H1 (cell line): ENCODE data around the gene PNISR. TPM values are rescaled to one million over a fixed set of nuclear protein-coding genes. Genes with fewer than 3 reads are reported as not detected.

ENCODE experiments used
- CBX5 ChIP-seq: fragments of 300-800, 300-1000 bp; sonication (generic); IDR thresholded peaks from 2 replicates; pipeline ENCODE4 v1.7.1; 2016; ENCODE audit warnings: antibody characterized with exemption, low read length, low read depth
- EGR1 ChIP-seq: IDR thresholded peaks from 2 replicates; pipeline ENCODE4 v1.6.1; 2011; ENCODE audit warnings: low read depth, low read length, borderline replicate concordance
- PHF8 ChIP-seq: fragments of 200-600 bp; sonication (generic); conservative IDR thresholded peaks from 2 replicates; pipeline ENCODE4 v1.7.1; 2012; ENCODE audit warnings: low read depth, mild to moderate bottlenecking, inconsistent platforms, low read length, moderate library complexity
- SP1 ChIP-seq: IDR thresholded peaks from 2 replicates; pipeline ENCODE4 v1.6.1; 2011; ENCODE audit warnings: low read depth, low read length
- SRF ChIP-seq: IDR thresholded peaks from 2 replicates; pipeline ENCODE4 v1.6.1; 2011; ENCODE audit warnings: mild to moderate bottlenecking, low read depth, low read length, moderate library complexity
- polyA plus RNA-seq, 7 experiments: library from polyadenylated mRNA; depleted of rRNA in 3 of 7; stranded (reverse) in 5 of 7; unstranded in 2 of 7; fragments of >200 nt in 5 of 7; fragments of 200-250 nt in 2 of 7; gene quantifications; 1 replicate in 5 of 7; 2 replicates in 1 of 7; 4 replicates in 1 of 7; pipeline versions ENCODE4 v1.2.1 to v1.2.3, GENCODE V29; 2011 to 2013; ENCODE audit warnings: missing spikeins in 2 of 7, mixed read lengths in 2 of 7
- total RNA-seq: library from RNA; stranded (reverse); fragmentation: NEBNext Ultra II Directional; extraction: Animal tissue kit (Norgen Biotek cat#: 25700); gene quantifications from 2 replicates; pipeline ENCODE4 v1.2.1, GENCODE V29; 2021

PNISR gene
- total and polyA plus RNA-seq, 2 of the 8 experiments (the other 6 are each of a cell fraction or from before 2014, with no cell fraction given): 41.1 to 134 TPM

GRCh38 chr6:99362678-99363268, 62.3 kb downstream of the PNISR start (continued):
- TF ChIP-seq CBX5: no peak
- TF ChIP-seq SP1: no peak
- no peak for TF ChIP-seq EGR1
- TF ChIP-seq SRF: no peak
- TF ChIP-seq PHF8: no peak
- TF ChIP-seq, all 59 proteins: peak for 0
